Activated T-helper 2 cell treated with anti-CD3 and anti-CD28 coated beads, Interferon-gamma antibody, Interleukin-2, Interleukin-4, amounts not matched to agents 10 μg/mL and 5 μg/mL and 100 μg/mL, durations not matched to agents 14 hours and 24 hours and 36 hours (primary cell): ENCODE measurements around the gene ARRB2. TPM values are rescaled to one million over a fixed set of nuclear protein-coding genes. Genes with fewer than 3 reads are reported as not detected.

Experiments
- DNase-seq: peaks from one replicate; pipeline ENCODE4 v3.0.0; 2021; ENCODE audit warnings: low spot score
- H3K27ac Mint-ChIP-seq: one replicate; pipeline ENCODE4 v1.8.0; 2021; ENCODE audit warnings: mixed read lengths
- H3K27me3 Mint-ChIP-seq: one replicate; pipeline ENCODE4 v1.8.0; 2021; ENCODE audit warnings: low read depth, mixed read lengths
- H3K36me3 Mint-ChIP-seq: one replicate; pipeline ENCODE4 v1.8.0; 2021; ENCODE audit warnings: low read depth, mixed read lengths
- H3K4me1 Mint-ChIP-seq: one replicate; pipeline ENCODE4 v1.8.0; 2021; ENCODE audit warnings: low read depth, mixed read lengths
- H3K4me3 Mint-ChIP-seq: one replicate; pipeline ENCODE4 v1.8.0; 2021; ENCODE audit warnings: low read depth, mild to moderate bottlenecking, moderate library complexity, mixed read lengths
- H3K9me3 Mint-ChIP-seq: one replicate; pipeline ENCODE4 v1.8.0; 2021; ENCODE audit warnings: mixed read lengths
- intact Hi-C: fragments of 100-400 bp; cut with micrococcal nuclease; formaldehyde crosslinking; loops from one replicate; pipeline ENCODE4 v1.15.1; 2023
- total RNA-seq: library from RNA; stranded (reverse); gene quantifications from 2 replicates; pipeline ENCODE4 v1.2.3, GENCODE V29; 2022

The ARRB2 gene
- total RNA-seq, 1 donor from 2014 or later, result 226 TPM

DNA sequence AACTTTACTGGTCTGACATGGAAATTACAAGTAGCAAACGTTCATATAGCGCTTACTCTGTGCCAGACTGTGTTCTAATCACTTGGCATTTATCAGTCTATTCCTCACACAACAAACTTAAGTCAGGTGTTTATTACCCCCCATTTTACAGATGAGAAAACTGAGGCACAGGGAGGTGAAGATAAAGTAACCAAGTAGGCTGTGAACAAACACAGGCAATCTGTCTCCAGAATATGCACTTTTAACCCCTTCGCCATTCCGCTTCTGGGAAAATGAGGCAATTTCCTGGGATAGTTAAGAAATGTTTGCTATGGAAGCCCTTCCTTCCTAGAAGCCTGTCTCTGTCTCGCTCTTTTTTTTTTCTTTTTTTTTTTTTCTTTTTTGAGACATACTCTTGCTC lies 41.5 kb downstream of the ARRB2 start:
- no peak for DNase-seq
- Mint-ChIP-seq H3K36me3 (no peaks in the 10 kb centered on the region), H3K4me3 (no peak overlapping the region), H3K27me3 (peaks cover 32% of the 10 kb centered on the region), H3K4me1 (peaks cover 10% of the 10 kb centered on the region), H3K9me3 (no peaks in the 10 kb centered on the region), H3K27ac (no peak overlapping the region)
- intact Hi-C loops, result no loop called here

DNA sequence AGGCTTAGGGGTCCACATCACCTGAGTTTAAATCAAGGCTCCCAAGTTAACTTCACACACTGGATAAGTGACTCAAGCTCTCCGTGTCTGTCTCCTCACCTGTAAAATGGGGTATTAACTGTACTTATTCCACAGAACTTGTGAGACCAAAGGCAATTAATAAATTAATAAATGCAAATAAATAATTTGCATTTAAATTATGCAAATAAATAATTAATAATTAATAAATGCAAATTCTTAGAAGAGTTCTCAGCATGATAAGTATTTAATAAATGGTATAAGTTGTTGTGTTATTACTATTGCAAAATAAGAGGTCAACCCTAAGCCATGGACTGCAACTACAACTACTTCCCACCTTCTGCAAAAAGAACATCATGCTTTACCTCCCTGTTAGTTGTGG lies 43.0 kb downstream of the ARRB2 start:
- Mint-ChIP-seq H3K27ac (no peak overlapping the region), H3K27me3 (peaks cover 33% of the 10 kb centered on the region)
- intact Hi-C loops, result no loop called here

DNA sequence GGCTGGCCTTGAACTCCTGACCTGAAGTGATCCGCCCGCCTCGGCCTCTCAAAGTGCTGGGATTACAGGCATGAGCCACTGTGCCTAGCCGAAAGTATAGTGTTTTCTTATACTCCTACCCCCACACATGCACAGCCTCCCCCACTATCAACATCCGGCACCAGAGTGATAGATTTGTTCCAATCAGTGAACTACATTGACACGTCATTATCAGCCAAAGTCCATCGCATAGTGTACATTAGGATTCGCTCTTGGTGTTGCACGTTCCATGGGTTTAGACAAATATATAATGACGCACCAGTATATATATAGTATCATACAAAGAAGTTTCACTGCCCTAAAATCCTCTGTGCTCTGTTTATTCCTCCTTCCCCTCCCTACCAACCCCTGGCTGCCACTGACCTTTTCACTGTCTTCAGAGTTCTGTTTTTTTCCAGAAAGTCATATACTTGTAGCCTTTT lies 49.4 kb downstream of the ARRB2 start:
- no peak overlapping the region for H3K27ac Mint-ChIP-seq
- no peaks in the 10 kb centered on the region for H3K4me1 Mint-ChIP-seq
- intact Hi-C loops, result no loop called here
- H3K27me3 Mint-ChIP-seq, result peaks cover 21% of the 10 kb centered on the region
- no peaks in the 10 kb centered on the region for H3K36me3 Mint-ChIP-seq
- no peaks in the 10 kb centered on the region for H3K9me3 Mint-ChIP-seq
- no peak for DNase-seq
- no peak overlapping the region for H3K4me3 Mint-ChIP-seq

More for the DNA sequence above, 43.0 kb downstream of the ARRB2 start:
- Mint-ChIP-seq H3K9me3 (no peaks in the 10 kb centered on the region), H3K4me3 (no peak overlapping the region), H3K4me1 (peaks cover 3% of the 10 kb centered on the region), H3K36me3 (no peaks in the 10 kb centered on the region)
- no peak for DNase-seq

DNA sequence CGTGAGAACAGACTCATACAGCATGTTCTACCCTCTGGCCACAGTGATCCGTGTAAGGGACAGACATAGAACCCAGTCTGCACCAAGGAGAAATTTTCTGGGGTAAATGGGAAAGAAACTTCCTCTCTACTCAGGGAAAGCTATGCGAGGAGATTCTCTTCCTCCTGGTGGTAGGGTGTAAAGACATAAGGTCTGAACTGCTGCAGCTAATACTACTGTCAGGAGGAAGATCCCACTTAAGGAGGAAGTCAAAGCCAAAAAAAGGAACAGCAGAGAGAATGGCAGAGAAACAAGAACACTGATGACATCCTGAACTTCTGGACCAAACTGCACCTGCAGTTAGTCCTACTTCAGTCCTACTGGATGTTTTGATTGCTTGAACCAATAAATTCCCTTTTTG lies 54.2 kb downstream of the ARRB2 start:
- intact Hi-C loops, result no loop called here
- Mint-ChIP-seq H3K9me3 (no peaks in the 10 kb centered on the region), H3K36me3 (no peaks in the 10 kb centered on the region), H3K4me1 (peaks cover 1% of the 10 kb centered on the region), H3K27ac (no peak overlapping the region), H3K27me3 (peaks cover 12% of the 10 kb centered on the region), H3K4me3 (no peak overlapping the region)
- DNase-seq, result no peak

DNA sequence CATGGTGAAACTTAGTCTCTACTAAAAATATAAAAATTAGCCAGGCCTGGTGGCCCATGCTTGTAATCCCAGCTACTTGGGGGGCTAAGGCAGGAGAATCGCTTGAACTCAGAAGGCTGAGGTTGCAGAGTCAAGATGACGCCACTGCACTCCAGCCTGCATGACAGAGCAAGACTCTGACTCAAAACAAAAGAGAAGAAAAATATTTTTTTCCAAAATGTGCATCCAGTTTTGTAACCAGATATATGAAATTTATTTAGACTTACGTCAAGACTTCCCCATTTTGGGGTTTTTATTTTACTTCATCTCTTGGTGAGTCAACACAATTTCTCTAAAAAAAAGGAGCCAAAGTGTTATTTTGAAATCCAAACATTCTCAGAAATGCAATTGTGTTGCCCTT lies 55.8 kb downstream of the ARRB2 start:
- Mint-ChIP-seq H3K4me3 (no peak overlapping the region), H3K9me3 (no peaks in the 10 kb centered on the region), H3K36me3 (no peaks in the 10 kb centered on the region), H3K4me1 (peaks cover 5% of the 10 kb centered on the region), H3K27me3 (peaks cover 10% of the 10 kb centered on the region), H3K27ac (no peak overlapping the region)
- no peak for DNase-seq
- intact Hi-C loops, result no loop called here

DNA sequence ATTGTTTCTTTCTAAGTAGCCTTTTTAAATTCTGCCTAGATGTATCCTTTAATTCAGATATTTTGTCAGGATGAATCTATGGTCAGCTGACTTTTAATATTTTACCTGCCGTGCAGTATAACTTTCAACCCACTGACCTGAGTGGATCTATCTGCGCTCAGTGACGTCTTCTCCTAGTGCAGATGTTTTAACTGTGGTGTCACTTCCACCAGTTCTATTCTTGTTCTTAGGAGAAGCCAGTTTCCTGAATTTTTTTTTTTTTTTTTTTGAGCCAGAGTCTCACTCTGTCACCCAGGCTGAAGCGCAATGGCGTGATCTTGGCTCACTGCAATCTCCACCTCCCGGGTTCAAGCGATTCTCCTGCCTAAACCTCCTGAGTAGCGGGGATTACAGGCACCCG lies 56.3 kb downstream of the ARRB2 start:
- Mint-ChIP-seq H3K9me3 (no peaks in the 10 kb centered on the region), H3K4me3 (no peak overlapping the region), H3K27me3 (peaks cover 12% of the 10 kb centered on the region), H3K36me3 (no peaks in the 10 kb centered on the region), H3K4me1 (peaks cover 9% of the 10 kb centered on the region), H3K27ac (no peak overlapping the region)
- no peak for DNase-seq
- intact Hi-C loops, result no loop called here

DNA sequence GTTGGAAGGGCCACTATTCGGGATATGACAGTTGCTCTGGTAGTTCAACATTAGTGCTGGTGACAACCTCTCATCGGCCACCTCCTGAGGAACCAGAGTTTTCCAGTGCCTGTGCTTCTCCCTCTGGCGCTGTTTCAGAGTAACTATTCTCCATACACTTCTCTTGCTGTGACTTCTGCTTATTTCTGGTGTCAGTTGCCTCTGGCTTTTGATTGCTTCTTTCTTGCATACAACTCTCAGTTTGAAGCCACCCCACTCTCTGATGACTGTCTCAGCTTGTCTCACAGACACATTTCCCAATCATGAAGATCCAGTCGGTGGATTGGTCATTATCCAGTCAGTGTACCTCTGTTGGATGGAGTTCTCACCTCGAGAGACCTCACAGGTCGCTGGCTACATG lies 57.9 kb downstream of the ARRB2 start:
- H3K9me3 Mint-ChIP-seq, result no peaks in the 10 kb centered on the region
- H3K4me1 Mint-ChIP-seq, result peaks cover 12% of the 10 kb centered on the region
- H3K27me3 Mint-ChIP-seq, result peaks cover 9% of the 10 kb centered on the region
- no peaks in the 10 kb centered on the region for H3K36me3 Mint-ChIP-seq
- DNase-seq, result no peak
- intact Hi-C loops, result no loop called here
- H3K4me3 Mint-ChIP-seq, result no peak overlapping the region
- no peak overlapping the region for H3K27ac Mint-ChIP-seq

DNA sequence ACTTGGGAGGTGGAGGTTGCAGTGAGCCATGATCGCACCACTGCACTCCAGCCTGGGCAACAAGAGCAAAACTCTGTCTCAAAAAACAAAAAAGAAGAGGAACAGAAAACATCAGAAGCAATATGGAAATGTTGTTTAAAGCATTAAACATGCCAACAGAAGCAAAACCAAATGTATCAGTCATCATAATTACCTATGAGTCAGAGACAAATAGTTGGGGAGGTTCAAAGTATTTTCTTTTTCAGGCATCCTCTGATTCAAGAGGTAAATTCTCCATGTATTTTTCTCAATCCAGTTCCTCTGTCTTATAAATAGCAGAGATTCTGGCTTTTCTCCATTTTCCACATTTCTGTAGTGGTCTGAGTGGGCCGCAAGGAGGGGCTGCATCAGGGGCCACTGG lies 59.2 kb downstream of the ARRB2 start:
- H3K4me1 Mint-ChIP-seq, result peaks cover 12% of the 10 kb centered on the region
- intact Hi-C loops, result no loop called here
- no peak for DNase-seq
- no peak overlapping the region for H3K27ac Mint-ChIP-seq
- peaks cover 10% of the 10 kb centered on the region for H3K27me3 Mint-ChIP-seq
- no peak overlapping the region for H3K4me3 Mint-ChIP-seq
- H3K36me3 Mint-ChIP-seq, result no peaks in the 10 kb centered on the region
- H3K9me3 Mint-ChIP-seq, result no peaks in the 10 kb centered on the region

Other genes starting within 250 kb of the ARRB2 start
- gene SPNS2, start 211.8 kb upstream of the ARRB2 start, total RNA-seq, result 0.09 and 0.16 TPM in 2 replicates
- gene MYBBP1A, start 155.2 kb upstream of the ARRB2 start, total RNA-seq, result 136 and 137 TPM in 2 replicates
- not detected in 2 replicates for gene GGT6, start 150.1 kb upstream of the ARRB2 start, total RNA-seq
- not detected in 2 replicates for gene SMTNL2, start 126.1 kb upstream of the ARRB2 start, total RNA-seq
- not detected in 2 replicates for gene ALOX15, start 69.0 kb upstream of the ARRB2 start, total RNA-seq
- 115 and 116 TPM in 2 replicates for gene PELP1, start 6.5 kb upstream of the ARRB2 start, total RNA-seq
- gene MED11, start 20.8 kb downstream of the ARRB2 start, total RNA-seq, result 24.0 and 24.9 TPM in 2 replicates
- 0.09 TPM in 1 of 2 replicates, not detected in the other for gene ZMYND15, start 29.2 kb downstream of the ARRB2 start, total RNA-seq
- gene CXCL16, start 29.3 kb downstream of the ARRB2 start, total RNA-seq, result 1.8 and 2.3 TPM in 2 replicates
- not detected in 2 replicates for gene TM4SF5, start 61.3 kb downstream of the ARRB2 start, total RNA-seq
- gene VMO1, start 75.7 kb downstream of the ARRB2 start, total RNA-seq, result 0.28 and 0.46 TPM in 2 replicates
- not detected in 2 replicates for gene GLTPD2, start 78.3 kb downstream of the ARRB2 start, total RNA-seq
- 215 and 220 TPM in 2 replicates for gene PSMB6, start 85.5 kb downstream of the ARRB2 start, total RNA-seq
- 22.3 and 26.6 TPM in 2 replicates for gene PLD2, start 96.5 kb downstream of the ARRB2 start, total RNA-seq
- 60.9 and 69.7 TPM in 2 replicates for gene MINK1, start 122.7 kb downstream of the ARRB2 start, total RNA-seq
- gene C17orf107, start 188.9 kb downstream of the ARRB2 start, total RNA-seq, result 0.76 and 1.3 TPM in 2 replicates
- 0.32 and 0.44 TPM in 2 replicates for gene CHRNE, start 192.5 kb downstream of the ARRB2 start, total RNA-seq
- not detected in 2 replicates for gene GP1BA, start 221.6 kb downstream of the ARRB2 start, total RNA-seq
- gene SLC25A11, start 229.4 kb downstream of the ARRB2 start, total RNA-seq, result 91.4 and 103 TPM in 2 replicates
- gene RNF167, start 229.6 kb downstream of the ARRB2 start, total RNA-seq, result 112 and 126 TPM in 2 replicates
- gene PFN1, start 237.9 kb downstream of the ARRB2 start, total RNA-seq, result 1,460 and 1,475 TPM in 2 replicates
- 45.7 and 47.9 TPM in 2 replicates for gene ENO3, start 240.5 kb downstream of the ARRB2 start, total RNA-seq